Measurements from ENCODE around the gene NDFIP2.

DNA sequence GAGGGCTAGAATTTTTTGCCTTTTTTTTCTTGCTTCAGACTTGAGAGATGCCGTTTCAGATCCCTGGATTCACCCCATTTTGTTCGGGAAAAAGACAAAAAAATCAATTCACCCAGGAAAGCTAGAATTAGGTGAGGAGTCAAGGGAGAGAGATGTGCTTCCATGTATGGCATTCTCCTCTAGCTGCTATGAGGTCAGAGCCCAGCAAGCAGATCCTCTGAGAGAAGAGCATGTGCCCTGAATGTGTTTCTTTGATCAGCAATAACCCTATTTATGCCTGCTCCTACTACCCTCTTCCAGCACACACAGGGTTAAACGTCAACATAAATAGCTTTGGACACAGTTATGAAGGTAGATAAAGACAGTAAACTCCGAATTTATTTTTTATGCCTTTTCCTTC, 53.6 kb downstream of the NDFIP2 start:
- TF ChIP-seq, protein P1, sequence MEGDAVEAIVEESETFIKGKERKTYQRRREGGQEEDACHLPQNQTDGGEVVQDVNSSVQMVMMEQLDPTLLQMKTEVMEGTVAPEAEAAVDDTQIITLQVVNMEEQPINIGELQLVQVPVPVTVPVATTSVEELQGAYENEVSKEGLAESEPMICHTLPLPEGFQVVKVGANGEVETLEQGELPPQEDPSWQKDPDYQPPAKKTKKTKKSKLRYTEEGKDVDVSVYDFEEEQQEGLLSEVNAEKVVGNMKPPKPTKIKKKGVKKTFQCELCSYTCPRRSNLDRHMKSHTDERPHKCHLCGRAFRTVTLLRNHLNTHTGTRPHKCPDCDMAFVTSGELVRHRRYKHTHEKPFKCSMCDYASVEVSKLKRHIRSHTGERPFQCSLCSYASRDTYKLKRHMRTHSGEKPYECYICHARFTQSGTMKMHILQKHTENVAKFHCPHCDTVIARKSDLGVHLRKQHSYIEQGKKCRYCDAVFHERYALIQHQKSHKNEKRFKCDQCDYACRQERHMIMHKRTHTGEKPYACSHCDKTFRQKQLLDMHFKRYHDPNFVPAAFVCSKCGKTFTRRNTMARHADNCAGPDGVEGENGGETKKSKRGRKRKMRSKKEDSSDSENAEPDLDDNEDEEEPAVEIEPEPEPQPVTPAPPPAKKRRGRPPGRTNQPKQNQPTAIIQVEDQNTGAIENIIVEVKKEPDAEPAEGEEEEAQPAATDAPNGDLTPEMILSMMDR (IDR thresholded peaks at IDR 0.05), result no peak
- no peak for TF ChIP-seq POLR2A (IDR thresholded peaks at IDR 0.05)
